Measurements from ENCODE around the gene FUS. TPM values are rescaled to one million over a fixed set of nuclear protein-coding genes. Genes with fewer than 3 reads are reported as not detected.
"Not testable (repeated sequence)": the region's sequence is repeated elsewhere in the genome, so short reads cannot be mapped to it uniquely, and the experiment has no call there.

The FUS gene
- total RNA-seq, 1 experiment from 2014 or later = 522 TPM

- no TSS peak for BruUV-seq (replicated peaks)
- intact Hi-C loops (cut with micrococcal nuclease) = no loop called here
- peaks cover 0 to 3% of the 10 kb centered on the region in 2 experiments; a peak in 1 of 4 replicates for H3K4me1 ChIP-seq (ENCODE audit: control insufficient read depth in 1 of 2, insufficient read depth in 2 of 2, low read length in 2 of 2)
- H3K9me3 ChIP-seq (ENCODE audit: control insufficient read depth in 1 of 2, insufficient read depth in 1 of 2, low read depth in 1 of 2, low read length in 2 of 2) = no peaks in the 10 kb centered on the region
- peak; percentile 58; the same call in 1 of the 2 replicates for ATAC-seq
- no peaks in the 10 kb centered on the region for H3K9me2 ChIP-seq (ENCODE audit: insufficient read depth)
- POLR2A ChIA-PET = no interaction called here
- RAD21 ChIA-PET (ENCODE audit: low non-redundant PET in 1 of 2, low total read pairs in 2 of 2, uncharacterized antibody in 2 of 2, unreplicated experiment in 2 of 2) = no interaction called here
- DNase-seq (ENCODE audit: low read depth, low spot score) = no peak
- no peaks in the 10 kb centered on the region for H3K36me3 ChIP-seq (ENCODE audit: control insufficient read depth in 1 of 2, insufficient read depth in 2 of 2, low read length in 2 of 2)
- no peak overlapping the region for H3K4me3 ChIP-seq (replicated peaks in 1 of 2; ENCODE audit: low read depth in 1 of 2, low read length in 2 of 2)
- no peak overlapping the region for H3K9ac ChIP-seq (ENCODE audit: low read length)
- H2AFZ ChIP-seq (ENCODE audit: low read depth, low read length, poor library complexity, severe bottlenecking) = no peak overlapping the region
- H4K20me1 ChIP-seq (ENCODE audit: insufficient read depth) = no peaks in the 10 kb centered on the region
- H3K4me2 ChIP-seq (ENCODE audit: low read length) = no peak overlapping the region
- H3K79me2 ChIP-seq (ENCODE audit: insufficient read depth, low read length) = no peaks in the 10 kb centered on the region
- no peak overlapping the region for H3K27ac ChIP-seq (ENCODE audit: low read depth, low read length)
- TF ChIP-seq FOSL1 (IDR thresholded peaks at IDR 0.05; ENCODE audit: low read depth) (no peak), SRF (IDR thresholded peaks at IDR 0.05; ENCODE audit: low read depth) (no peak), TCF7L2 (IDR thresholded peaks at IDR 0.05; ENCODE audit: borderline replicate concordance, extremely low read depth, insufficient read depth, insufficient read length) (no peak), POLR2A (IDR thresholded peaks at IDR 0.05; ENCODE audit: borderline replicate concordance, extremely low read depth, insufficient read depth, insufficient read length) (no peak), EZH2phosphoT487 (IDR thresholded peaks at IDR 0.05; ENCODE audit: borderline replicate concordance) (no peak), POLR2AphosphoS5 (IDR thresholded peaks at IDR 0.05; ENCODE audit: low read depth, low read length) (no peak), ATF3 (IDR thresholded peaks at IDR 0.05) (no peak), ZNF274 (IDR thresholded peaks at IDR 0.05; ENCODE audit: low read depth, low read length) (no peak), EGR1 (IDR thresholded peaks at IDR 0.05; ENCODE audit: low read depth) (no peak), CEBPB (IDR thresholded peaks at IDR 0.05; ENCODE audit: low read depth) (no peak), ZBTB33 (IDR thresholded peaks at IDR 0.05; ENCODE audit: extremely low read depth, insufficient replicate concordance, low read length) (no peak), SIN3A (IDR thresholded peaks at IDR 0.05; ENCODE audit: low read depth) (no peak)
- TF ChIP-seq, protein P1, sequence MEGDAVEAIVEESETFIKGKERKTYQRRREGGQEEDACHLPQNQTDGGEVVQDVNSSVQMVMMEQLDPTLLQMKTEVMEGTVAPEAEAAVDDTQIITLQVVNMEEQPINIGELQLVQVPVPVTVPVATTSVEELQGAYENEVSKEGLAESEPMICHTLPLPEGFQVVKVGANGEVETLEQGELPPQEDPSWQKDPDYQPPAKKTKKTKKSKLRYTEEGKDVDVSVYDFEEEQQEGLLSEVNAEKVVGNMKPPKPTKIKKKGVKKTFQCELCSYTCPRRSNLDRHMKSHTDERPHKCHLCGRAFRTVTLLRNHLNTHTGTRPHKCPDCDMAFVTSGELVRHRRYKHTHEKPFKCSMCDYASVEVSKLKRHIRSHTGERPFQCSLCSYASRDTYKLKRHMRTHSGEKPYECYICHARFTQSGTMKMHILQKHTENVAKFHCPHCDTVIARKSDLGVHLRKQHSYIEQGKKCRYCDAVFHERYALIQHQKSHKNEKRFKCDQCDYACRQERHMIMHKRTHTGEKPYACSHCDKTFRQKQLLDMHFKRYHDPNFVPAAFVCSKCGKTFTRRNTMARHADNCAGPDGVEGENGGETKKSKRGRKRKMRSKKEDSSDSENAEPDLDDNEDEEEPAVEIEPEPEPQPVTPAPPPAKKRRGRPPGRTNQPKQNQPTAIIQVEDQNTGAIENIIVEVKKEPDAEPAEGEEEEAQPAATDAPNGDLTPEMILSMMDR (IDR thresholded peaks at IDR 0.05 in 2 of 3, conservative IDR thresholded peaks at IDR 0.05 in 1 of 3; ENCODE audit: borderline replicate concordance in 1 of 3, insufficient read depth in 1 of 3, low read depth in 2 of 3, low read length in 2 of 3) = no peak
- TF ChIP-seq, protein P2, sequence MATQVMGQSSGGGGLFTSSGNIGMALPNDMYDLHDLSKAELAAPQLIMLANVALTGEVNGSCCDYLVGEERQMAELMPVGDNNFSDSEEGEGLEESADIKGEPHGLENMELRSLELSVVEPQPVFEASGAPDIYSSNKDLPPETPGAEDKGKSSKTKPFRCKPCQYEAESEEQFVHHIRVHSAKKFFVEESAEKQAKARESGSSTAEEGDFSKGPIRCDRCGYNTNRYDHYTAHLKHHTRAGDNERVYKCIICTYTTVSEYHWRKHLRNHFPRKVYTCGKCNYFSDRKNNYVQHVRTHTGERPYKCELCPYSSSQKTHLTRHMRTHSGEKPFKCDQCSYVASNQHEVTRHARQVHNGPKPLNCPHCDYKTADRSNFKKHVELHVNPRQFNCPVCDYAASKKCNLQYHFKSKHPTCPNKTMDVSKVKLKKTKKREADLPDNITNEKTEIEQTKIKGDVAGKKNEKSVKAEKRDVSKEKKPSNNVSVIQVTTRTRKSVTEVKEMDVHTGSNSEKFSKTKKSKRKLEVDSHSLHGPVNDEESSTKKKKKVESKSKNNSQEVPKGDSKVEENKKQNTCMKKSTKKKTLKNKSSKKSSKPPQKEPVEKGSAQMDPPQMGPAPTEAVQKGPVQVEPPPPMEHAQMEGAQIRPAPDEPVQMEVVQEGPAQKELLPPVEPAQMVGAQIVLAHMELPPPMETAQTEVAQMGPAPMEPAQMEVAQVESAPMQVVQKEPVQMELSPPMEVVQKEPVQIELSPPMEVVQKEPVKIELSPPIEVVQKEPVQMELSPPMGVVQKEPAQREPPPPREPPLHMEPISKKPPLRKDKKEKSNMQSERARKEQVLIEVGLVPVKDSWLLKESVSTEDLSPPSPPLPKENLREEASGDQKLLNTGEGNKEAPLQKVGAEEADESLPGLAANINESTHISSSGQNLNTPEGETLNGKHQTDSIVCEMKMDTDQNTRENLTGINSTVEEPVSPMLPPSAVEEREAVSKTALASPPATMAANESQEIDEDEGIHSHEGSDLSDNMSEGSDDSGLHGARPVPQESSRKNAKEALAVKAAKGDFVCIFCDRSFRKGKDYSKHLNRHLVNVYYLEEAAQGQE (IDR thresholded peaks at IDR 0.05; ENCODE audit: low read depth) = no peak
- CTCF ChIA-PET = no interaction called here
- H3K27me3 ChIP-seq (ENCODE audit: insufficient read depth, low read length) = no peaks in the 10 kb centered on the region
Observed at GRCh38 chr16:31168848-31169247, 11.1 kb upstream of the FUS start.

GRCh38 chr16:31170048-31170447, 9.9 kb upstream of the FUS start:
- H3K9ac ChIP-seq (ENCODE audit: low read length); H3K4me3 ChIP-seq (replicated peaks in 1 of 2; ENCODE audit: low read depth in 1 of 2, low read length in 2 of 2); ATAC-seq; intact Hi-C loops (cut with micrococcal nuclease); H3K27me3 ChIP-seq (ENCODE audit: insufficient read depth, low read length); H3K4me2 ChIP-seq (ENCODE audit: low read length); POLR2A ChIA-PET; H3K9me3 ChIP-seq (ENCODE audit: control insufficient read depth in 1 of 2, insufficient read depth in 1 of 2, low read depth in 1 of 2, low read length in 2 of 2); RAD21 ChIA-PET (ENCODE audit: low non-redundant PET in 1 of 2, low total read pairs in 2 of 2, uncharacterized antibody in 2 of 2, unreplicated experiment in 2 of 2); H3K36me3 ChIP-seq (ENCODE audit: control insufficient read depth in 1 of 2, insufficient read depth in 2 of 2, low read length in 2 of 2); H4K20me1 ChIP-seq (ENCODE audit: insufficient read depth); BruUV-seq (replicated peaks); CTCF ChIA-PET; H2AFZ ChIP-seq (ENCODE audit: low read depth, low read length, poor library complexity, severe bottlenecking); H3K79me2 ChIP-seq (ENCODE audit: insufficient read depth, low read length); H3K9me2 ChIP-seq (ENCODE audit: insufficient read depth); DNase-seq (ENCODE audit: low read depth, low spot score); H3K4me1 ChIP-seq (ENCODE audit: control insufficient read depth in 1 of 2, insufficient read depth in 2 of 2, low read length in 2 of 2); H3K27ac ChIP-seq (ENCODE audit: low read depth, low read length): not testable (repeated sequence)
